ENCODE results near the gene SLC38A4. TPM values are rescaled to one million over a fixed set of nuclear protein-coding genes. Genes with fewer than 3 reads are reported as not detected.

Gene SLC38A4
- total RNA-seq, 1 experiment from 2014 or later, result not detected

DNA sequence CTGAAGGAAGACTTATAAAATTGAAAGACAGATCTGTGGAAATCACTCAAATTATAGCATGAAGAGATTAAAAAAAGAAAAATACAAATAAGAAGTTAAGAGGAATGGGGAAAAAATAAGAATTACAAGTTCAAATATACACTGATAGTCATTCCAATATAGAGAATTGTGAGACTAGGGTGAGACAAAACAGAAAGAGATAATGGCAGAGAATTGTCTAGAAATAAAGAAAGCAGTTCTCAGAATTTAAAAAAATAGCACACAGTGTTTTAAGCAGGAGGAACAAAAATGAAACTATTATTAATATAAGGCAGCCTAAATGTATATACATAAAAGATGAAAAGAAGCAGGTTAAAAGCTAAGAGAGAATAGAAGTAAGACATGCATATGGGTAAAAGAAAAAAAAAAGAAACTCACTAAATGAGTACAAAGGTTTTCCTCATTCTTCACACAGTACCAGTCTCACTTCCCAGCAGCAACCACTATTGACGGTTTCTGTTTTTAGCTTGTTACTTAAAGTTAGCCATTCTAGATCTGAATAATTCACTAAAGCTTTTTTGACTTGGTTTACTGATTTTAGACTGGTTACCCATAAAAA, 31.1 kb downstream of the SLC38A4 start (continued):
- TF ChIP-seq, protein P1, sequence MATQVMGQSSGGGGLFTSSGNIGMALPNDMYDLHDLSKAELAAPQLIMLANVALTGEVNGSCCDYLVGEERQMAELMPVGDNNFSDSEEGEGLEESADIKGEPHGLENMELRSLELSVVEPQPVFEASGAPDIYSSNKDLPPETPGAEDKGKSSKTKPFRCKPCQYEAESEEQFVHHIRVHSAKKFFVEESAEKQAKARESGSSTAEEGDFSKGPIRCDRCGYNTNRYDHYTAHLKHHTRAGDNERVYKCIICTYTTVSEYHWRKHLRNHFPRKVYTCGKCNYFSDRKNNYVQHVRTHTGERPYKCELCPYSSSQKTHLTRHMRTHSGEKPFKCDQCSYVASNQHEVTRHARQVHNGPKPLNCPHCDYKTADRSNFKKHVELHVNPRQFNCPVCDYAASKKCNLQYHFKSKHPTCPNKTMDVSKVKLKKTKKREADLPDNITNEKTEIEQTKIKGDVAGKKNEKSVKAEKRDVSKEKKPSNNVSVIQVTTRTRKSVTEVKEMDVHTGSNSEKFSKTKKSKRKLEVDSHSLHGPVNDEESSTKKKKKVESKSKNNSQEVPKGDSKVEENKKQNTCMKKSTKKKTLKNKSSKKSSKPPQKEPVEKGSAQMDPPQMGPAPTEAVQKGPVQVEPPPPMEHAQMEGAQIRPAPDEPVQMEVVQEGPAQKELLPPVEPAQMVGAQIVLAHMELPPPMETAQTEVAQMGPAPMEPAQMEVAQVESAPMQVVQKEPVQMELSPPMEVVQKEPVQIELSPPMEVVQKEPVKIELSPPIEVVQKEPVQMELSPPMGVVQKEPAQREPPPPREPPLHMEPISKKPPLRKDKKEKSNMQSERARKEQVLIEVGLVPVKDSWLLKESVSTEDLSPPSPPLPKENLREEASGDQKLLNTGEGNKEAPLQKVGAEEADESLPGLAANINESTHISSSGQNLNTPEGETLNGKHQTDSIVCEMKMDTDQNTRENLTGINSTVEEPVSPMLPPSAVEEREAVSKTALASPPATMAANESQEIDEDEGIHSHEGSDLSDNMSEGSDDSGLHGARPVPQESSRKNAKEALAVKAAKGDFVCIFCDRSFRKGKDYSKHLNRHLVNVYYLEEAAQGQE (IDR thresholded peaks at IDR 0.05; ENCODE audit: low read depth), result no peak
- no peak for TF ChIP-seq SP1 (IDR thresholded peaks at IDR 0.05; ENCODE audit: low read depth)
- TF ChIP-seq EZH2 (IDR thresholded peaks at IDR 0.05), result no peak
- no peak for TF ChIP-seq ZNF274 (IDR thresholded peaks at IDR 0.05; ENCODE audit: low read depth, low read length)

DNA sequence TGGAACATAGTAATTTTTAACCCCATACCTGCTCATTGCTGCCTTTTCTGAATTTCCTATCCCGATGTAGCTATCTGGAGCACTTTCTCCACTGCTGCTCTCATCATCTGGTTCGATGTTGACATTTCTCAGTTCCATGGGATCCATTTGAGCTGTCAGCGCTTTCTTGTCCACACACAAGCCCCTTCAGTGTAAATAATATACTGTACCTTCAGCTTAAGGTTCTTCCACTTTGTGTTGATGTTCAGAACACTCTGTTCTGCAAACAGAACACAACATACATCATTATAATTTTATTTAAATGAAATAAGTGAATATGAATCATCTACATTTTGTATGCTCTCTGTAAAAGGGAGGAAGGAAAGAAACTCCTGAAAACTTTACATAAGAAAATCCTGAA, 32.9 kb downstream of the SLC38A4 start:
- DNase-seq (ENCODE audit: low read depth, low spot score) (no peak), ATAC-seq (no peak)
- H3K27ac ChIP-seq (ENCODE audit: low read depth, low read length), result no peak overlapping the region
- H3K36me3 ChIP-seq (ENCODE audit: control insufficient read depth in 1 of 2, insufficient read depth in 2 of 2, low read length in 2 of 2), result no peaks in the 10 kb centered on the region
- H3K9ac ChIP-seq (ENCODE audit: low read length), result no peak overlapping the region
- no peaks in the 10 kb centered on the region for H4K20me1 ChIP-seq (ENCODE audit: insufficient read depth)
- no peaks in the 10 kb centered on the region for H3K9me2 ChIP-seq (ENCODE audit: insufficient read depth)
- no peaks in the 10 kb centered on the region for H3K4me1 ChIP-seq (ENCODE audit: control insufficient read depth in 1 of 2, insufficient read depth in 2 of 2, low read length in 2 of 2)
- no peaks in the 10 kb centered on the region for H3K27me3 ChIP-seq (ENCODE audit: insufficient read depth, low read length)
- no TSS peak for BruUV-seq (replicated peaks)
- H3K4me3 ChIP-seq (replicated peaks in 1 of 2; ENCODE audit: low read depth in 1 of 2, low read length in 2 of 2), result no peak overlapping the region
- no peak overlapping the region for H2AFZ ChIP-seq (ENCODE audit: low read depth, low read length, poor library complexity, severe bottlenecking)
- TF ChIP-seq CTCF (IDR thresholded peaks at IDR 0.05 in 2 of 3, conservative IDR thresholded peaks at IDR 0.05 in 1 of 3; ENCODE audit: borderline replicate concordance in 1 of 3, insufficient read depth in 1 of 3, low read depth in 2 of 3, low read length in 2 of 3) (no peak), JUND (IDR thresholded peaks at IDR 0.05) (no peak), ATF3 (IDR thresholded peaks at IDR 0.05) (no peak), YY1 (IDR thresholded peaks at IDR 0.05; ENCODE audit: extremely low read depth, insufficient replicate concordance, low read depth, low read length) (no peak), ZNF274 (IDR thresholded peaks at IDR 0.05; ENCODE audit: low read depth, low read length) (no peak), POLR2AphosphoS5 (IDR thresholded peaks at IDR 0.05; ENCODE audit: low read depth, low read length) (no peak)
- TF ChIP-seq, protein P2, sequence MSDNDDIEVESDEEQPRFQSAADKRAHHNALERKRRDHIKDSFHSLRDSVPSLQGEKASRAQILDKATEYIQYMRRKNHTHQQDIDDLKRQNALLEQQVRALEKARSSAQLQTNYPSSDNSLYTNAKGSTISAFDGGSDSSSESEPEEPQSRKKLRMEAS (IDR thresholded peaks at IDR 0.05), result no peak
- TF ChIP-seq, protein P1 (IDR thresholded peaks at IDR 0.05; ENCODE audit: low read depth), result no peak
- no peaks in the 10 kb centered on the region for H3K9me3 ChIP-seq (ENCODE audit: control insufficient read depth in 1 of 2, insufficient read depth in 1 of 2, low read depth in 1 of 2, low read length in 2 of 2)
- no peaks in the 10 kb centered on the region for H3K79me2 ChIP-seq (ENCODE audit: insufficient read depth, low read length)
- intact Hi-C loops (cut with micrococcal nuclease), result no loop called here
- POLR2A ChIA-PET, result no interaction called here
- H3K4me2 ChIP-seq (ENCODE audit: low read length), result no peak overlapping the region
- CTCF ChIA-PET, result no interaction called here
- RAD21 ChIA-PET (ENCODE audit: low non-redundant PET in 1 of 2, low total read pairs in 2 of 2, uncharacterized antibody in 2 of 2, unreplicated experiment in 2 of 2), result no interaction called here

Data from HCT116 (cell line).